DOHH2 (cell line): Measurements from ENCODE around the gene SNTB2.

Source experiments
- H3F3A ChIP-seq: fragments of 200-600 bp; sonication (generic), shearing (Covaris generic); 2 replicates; pipeline ENCODE4 v1.6.0; 2016; ENCODE audit warnings: antibody characterized with exemption, mild to moderate bottlenecking; ENCODE audit not compliant: control insufficient read depth, insufficient read depth
- H3K27ac ChIP-seq: fragments of 200-600 bp; sonication (generic); 2 replicates; pipeline ENCODE4 v1.5.1; 2014; ENCODE audit warnings: low read depth, mild to moderate bottlenecking, low read length, moderate library complexity
- H3K27me3 ChIP-seq: fragments of 200-600 bp; sonication (generic); 2 replicates; pipeline ENCODE4 v1.6.1; 2014; ENCODE audit warnings: mild to moderate bottlenecking, low read length, mixed read lengths; ENCODE audit not compliant: control insufficient read depth
- H3K36me3 ChIP-seq: fragments of 200-600 bp; sonication (generic); 2 replicates; pipeline ENCODE4 v1.6.1; 2014; ENCODE audit warnings: mild to moderate bottlenecking, low read length, moderate library complexity, mixed read lengths; ENCODE audit not compliant: control insufficient read depth
- H3K4me1 ChIP-seq: fragments of 200-600 bp; sonication (generic); 2 replicates; pipeline ENCODE4 v1.6.1; 2014; ENCODE audit warnings: mild to moderate bottlenecking, low read length, mixed read lengths; ENCODE audit not compliant: control insufficient read depth
- H3K4me2 ChIP-seq: fragments of 200-600 bp; sonication (generic); 2 replicates; pipeline ENCODE4 v1.6.0; 2014; ENCODE audit warnings: mild to moderate bottlenecking, low read length, moderate library complexity
- H3K4me3 ChIP-seq: fragments of 200-600 bp; sonication (generic); 2 replicates; pipeline ENCODE4 v1.5.1; 2014; ENCODE audit warnings: mild to moderate bottlenecking, low read length, mixed read lengths
- H3K79me2 ChIP-seq: fragments of 200-600 bp; sonication (generic); 2 replicates; pipeline ENCODE4 v1.6.1; 2014; ENCODE audit warnings: mild to moderate bottlenecking, low read length, mixed read lengths; ENCODE audit not compliant: control insufficient read depth
- H3K9me2 ChIP-seq: fragments of 200-600 bp; sonication (generic); replicated peaks from 2 replicates; pipeline ENCODE4 v1.6.1; 2014; ENCODE audit warnings: mild to moderate bottlenecking, low read length, mixed read lengths; ENCODE audit not compliant: control insufficient read depth
- H3K9me3 ChIP-seq: fragments of 200-600 bp; sonication (generic); 2 replicates; pipeline ENCODE4 v1.6.1; 2014; ENCODE audit warnings: antibody characterized with exemption, low read length, mixed read lengths; ENCODE audit not compliant: control insufficient read depth, insufficient read depth
- H4K20me1 ChIP-seq: fragments of 200-600 bp; sonication (generic); 2 replicates; pipeline ENCODE4 v1.6.0; 2014; ENCODE audit warnings: low read depth, mild to moderate bottlenecking, antibody characterized with exemption, low read length, moderate library complexity; ENCODE audit not compliant: control insufficient read depth, insufficient read depth
- EZH2phosphoT487 ChIP-seq: fragments of 200-600 bp; sonication (generic); IDR thresholded peaks from 2 replicates; pipeline ENCODE4 v1.6.1; 2017; ENCODE audit warnings: borderline replicate concordance, mild to moderate bottlenecking, antibody characterized with exemption, low read length, moderate library complexity, mixed read lengths
- TF ChIP-seq, protein P1 (sequence below): fragments of 200-600 bp; sonication (generic); IDR thresholded peaks from one replicate; pipeline ENCODE4 v1.5.1; 2014; ENCODE audit warnings: antibody characterized with exemption, mild to moderate bottlenecking, low read depth, low read length; ENCODE audit not compliant: poor library complexity, severe bottlenecking

The SNTB2 gene

DNA sequence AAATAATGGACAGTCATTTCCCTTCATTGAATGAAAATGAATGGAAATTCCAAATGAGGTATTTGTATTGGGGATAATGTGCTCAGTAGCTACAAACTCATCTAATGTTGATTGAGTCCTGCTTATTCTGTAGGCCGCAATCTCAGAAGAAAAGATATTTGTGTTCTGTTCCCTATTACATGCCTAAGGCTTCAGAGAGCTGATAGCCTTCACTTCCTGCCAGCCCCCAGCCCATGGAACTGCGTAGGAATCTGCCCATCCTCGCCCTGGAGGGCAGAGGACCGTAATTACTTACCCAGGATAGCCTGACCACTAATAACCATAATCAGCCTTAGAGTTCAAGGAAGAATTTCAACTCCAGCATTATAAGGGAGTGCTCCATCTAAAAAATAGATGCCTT is 17.9 kb upstream of the SNTB2 start:
- Histone ChIP-seq H4K20me1 (no peaks in the 10 kb centered on the region), H3K4me2 (no peak overlapping the region), H3K9me3 (no peaks in the 10 kb centered on the region), H3F3A (peaks cover 8% of the 10 kb centered on the region), H3K4me1 (peaks cover 25% of the 10 kb centered on the region), H3K27me3 (no peaks in the 10 kb centered on the region), H3K9me2 (no peaks in the 10 kb centered on the region), H3K4me3 (no peak overlapping the region), H3K36me3 (peaks cover 66% of the 10 kb centered on the region), H3K79me2 (no peaks in the 10 kb centered on the region), H3K27ac (no peak overlapping the region)
- TF ChIP-seq, protein P1, sequence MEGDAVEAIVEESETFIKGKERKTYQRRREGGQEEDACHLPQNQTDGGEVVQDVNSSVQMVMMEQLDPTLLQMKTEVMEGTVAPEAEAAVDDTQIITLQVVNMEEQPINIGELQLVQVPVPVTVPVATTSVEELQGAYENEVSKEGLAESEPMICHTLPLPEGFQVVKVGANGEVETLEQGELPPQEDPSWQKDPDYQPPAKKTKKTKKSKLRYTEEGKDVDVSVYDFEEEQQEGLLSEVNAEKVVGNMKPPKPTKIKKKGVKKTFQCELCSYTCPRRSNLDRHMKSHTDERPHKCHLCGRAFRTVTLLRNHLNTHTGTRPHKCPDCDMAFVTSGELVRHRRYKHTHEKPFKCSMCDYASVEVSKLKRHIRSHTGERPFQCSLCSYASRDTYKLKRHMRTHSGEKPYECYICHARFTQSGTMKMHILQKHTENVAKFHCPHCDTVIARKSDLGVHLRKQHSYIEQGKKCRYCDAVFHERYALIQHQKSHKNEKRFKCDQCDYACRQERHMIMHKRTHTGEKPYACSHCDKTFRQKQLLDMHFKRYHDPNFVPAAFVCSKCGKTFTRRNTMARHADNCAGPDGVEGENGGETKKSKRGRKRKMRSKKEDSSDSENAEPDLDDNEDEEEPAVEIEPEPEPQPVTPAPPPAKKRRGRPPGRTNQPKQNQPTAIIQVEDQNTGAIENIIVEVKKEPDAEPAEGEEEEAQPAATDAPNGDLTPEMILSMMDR = no peak
- TF ChIP-seq EZH2phosphoT487 = no peak

DNA sequence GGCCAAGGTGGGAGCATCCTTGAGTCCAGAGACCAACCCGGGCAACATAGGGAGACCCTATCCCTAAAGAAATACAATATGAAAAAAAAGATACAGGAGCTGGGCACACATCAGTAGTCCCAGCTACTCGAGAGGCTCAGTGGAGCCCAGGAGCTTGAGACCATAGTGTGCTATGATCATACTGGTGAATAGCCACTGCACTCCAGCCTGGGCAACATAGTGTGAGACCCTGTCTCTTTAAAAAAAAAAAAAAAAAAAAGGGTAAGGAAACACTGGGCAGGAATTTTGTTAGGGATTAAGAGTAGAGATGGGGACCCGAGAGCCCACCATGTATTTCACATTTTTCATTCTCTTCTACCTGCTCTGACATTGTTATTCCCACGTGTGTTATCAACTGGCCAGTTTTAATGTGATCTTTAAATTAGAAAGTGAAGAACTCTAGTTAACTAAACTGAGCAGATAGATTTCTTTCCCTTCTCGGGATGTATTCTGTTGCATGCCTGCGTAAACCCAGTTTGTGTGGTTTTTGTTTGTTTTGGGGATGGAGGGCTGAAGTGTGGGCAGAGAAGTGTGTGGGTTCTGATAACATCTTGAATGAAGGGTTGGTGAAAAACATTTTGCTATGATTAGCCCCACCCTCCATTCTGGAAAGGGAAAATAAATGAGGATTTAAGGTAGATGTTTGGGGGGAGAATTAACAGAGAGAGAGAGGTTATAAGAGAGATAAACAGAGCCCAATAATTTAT is 17.2 kb upstream of the SNTB2 start:
- H3K27ac ChIP-seq = no peak overlapping the region
- no peak overlapping the region for H3K4me3 ChIP-seq
- H3K79me2 ChIP-seq = no peaks in the 10 kb centered on the region
- peaks cover 60% of the 10 kb centered on the region for H3K36me3 ChIP-seq
- no peaks in the 10 kb centered on the region for H4K20me1 ChIP-seq
- H3K9me2 ChIP-seq = no peaks in the 10 kb centered on the region
- TF ChIP-seq, protein P1 = no peak
- TF ChIP-seq EZH2phosphoT487 = no peak
- peaks cover 25% of the 10 kb centered on the region for H3K4me1 ChIP-seq
- H3K4me2 ChIP-seq = no peak overlapping the region
- H3K27me3 ChIP-seq = no peaks in the 10 kb centered on the region
- no peaks in the 10 kb centered on the region for H3K9me3 ChIP-seq
- H3F3A ChIP-seq = peaks cover 8% of the 10 kb centered on the region

DNA sequence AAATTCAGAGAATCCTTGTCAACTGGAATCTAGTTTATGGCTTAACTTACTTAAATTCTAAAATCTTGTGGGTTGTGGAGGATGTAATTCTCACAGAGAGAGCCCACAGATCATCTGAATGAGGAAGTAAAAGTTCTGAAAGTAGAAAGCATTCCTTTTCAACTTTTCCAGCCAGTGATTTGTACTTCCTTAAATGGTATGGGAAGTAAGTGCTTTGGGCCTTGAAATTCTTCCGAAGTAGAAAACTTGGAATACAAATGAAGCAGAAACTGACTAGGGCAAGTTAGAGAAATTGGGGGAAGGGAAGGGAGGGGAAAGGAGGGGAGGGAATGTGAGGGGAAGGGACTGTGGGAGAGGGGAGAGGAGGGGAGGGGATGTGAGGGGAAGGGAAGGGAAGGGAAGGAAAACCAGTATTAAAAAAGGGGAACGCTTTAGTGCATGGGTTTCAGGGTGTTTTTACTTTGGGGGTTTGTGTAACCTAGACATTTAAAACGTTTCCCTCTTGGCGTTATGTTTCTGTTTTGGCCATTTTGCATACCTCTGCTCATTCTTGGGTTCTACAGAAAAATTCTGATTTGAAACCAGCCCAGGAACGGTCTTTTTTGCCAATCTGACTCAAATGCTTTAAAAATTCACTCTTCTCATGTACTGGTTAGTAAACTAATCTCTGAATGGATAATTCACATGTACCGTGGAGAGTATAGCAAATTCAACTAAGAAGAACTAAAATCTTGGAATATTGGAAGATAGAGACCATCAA is 15.5 kb upstream of the SNTB2 start:
- H3K27me3 ChIP-seq = no peaks in the 10 kb centered on the region
- no peak overlapping the region for H3K27ac ChIP-seq
- H4K20me1 ChIP-seq = no peaks in the 10 kb centered on the region
- no peaks in the 10 kb centered on the region for H3K79me2 ChIP-seq
- no peak overlapping the region for H3K4me3 ChIP-seq
- H3K36me3 ChIP-seq = peaks cover 43% of the 10 kb centered on the region
- peaks cover 8% of the 10 kb centered on the region for H3F3A ChIP-seq
- H3K4me1 ChIP-seq = peaks cover 25% of the 10 kb centered on the region
- H3K4me2 ChIP-seq = no peak overlapping the region
- H3K9me2 ChIP-seq = no peaks in the 10 kb centered on the region
- TF ChIP-seq, protein P1 = no peak
- no peak for TF ChIP-seq EZH2phosphoT487
- no peaks in the 10 kb centered on the region for H3K9me3 ChIP-seq
